PC-3 (cell line): ENCODE results near the gene RPS8.

Source experiments
- EZH2 ChIP-seq: fragments of 300-600 bp; sonication (generic); IDR thresholded peaks from one replicate; pipeline ENCODE4 v1.6.1; 2017; ENCODE audit warnings: antibody characterized with exemption, mild to moderate bottlenecking, low read length; ENCODE audit not compliant: unreplicated experiment
- EZH2phosphoT487 ChIP-seq: fragments of 300-600 bp; sonication (generic); IDR thresholded peaks from 2 replicates; pipeline ENCODE4 v1.6.1; 2018; ENCODE audit warnings: mild to moderate bottlenecking, antibody characterized with exemption, low read length, borderline replicate concordance
- TF ChIP-seq, protein P1 (sequence below): fragments of 300-600 bp; sonication (generic); conservative IDR thresholded peaks from 2 replicates; pipeline ENCODE4 v1.5.1; 2017; ENCODE audit warnings: antibody characterized with exemption, low read depth, mild to moderate bottlenecking, low read length

DNA sequence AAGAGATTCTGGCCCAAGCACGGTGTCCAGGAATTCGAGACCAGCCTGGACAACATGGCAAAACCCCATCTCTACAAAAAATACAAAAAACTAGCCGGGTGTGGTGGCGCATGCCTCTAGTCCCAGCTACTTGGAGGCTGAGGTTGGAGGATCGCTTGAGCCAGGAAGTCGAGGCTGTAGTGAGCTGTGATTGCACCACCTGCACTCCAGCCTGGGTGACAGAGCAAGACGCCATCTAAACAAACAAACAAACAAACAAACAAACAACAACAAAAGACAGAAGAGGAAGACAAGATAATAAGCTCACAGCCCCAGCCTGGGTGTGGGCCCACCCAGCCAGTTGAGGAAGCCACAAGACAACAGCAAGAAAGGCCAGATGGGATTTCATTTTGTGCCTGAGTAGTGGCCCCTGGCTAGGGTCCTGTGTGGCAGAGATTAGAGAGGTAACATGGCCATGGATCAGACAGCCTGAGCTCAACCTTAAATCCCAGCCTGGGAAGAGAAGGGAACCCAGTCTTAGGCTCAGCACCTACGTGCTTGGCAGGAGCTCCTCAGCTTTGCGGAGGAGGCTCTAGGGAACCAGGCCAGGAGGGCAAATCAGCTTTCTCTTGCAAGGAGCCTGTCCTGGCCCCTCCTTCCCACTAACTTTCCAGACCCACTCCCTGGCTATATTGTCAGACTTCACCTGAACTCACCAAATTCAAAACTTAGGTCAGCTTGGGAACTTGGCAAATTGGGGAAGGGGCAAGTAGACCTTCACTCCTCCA, 17.6 kb downstream of the RPS8 start:
- TF ChIP-seq, protein P1, sequence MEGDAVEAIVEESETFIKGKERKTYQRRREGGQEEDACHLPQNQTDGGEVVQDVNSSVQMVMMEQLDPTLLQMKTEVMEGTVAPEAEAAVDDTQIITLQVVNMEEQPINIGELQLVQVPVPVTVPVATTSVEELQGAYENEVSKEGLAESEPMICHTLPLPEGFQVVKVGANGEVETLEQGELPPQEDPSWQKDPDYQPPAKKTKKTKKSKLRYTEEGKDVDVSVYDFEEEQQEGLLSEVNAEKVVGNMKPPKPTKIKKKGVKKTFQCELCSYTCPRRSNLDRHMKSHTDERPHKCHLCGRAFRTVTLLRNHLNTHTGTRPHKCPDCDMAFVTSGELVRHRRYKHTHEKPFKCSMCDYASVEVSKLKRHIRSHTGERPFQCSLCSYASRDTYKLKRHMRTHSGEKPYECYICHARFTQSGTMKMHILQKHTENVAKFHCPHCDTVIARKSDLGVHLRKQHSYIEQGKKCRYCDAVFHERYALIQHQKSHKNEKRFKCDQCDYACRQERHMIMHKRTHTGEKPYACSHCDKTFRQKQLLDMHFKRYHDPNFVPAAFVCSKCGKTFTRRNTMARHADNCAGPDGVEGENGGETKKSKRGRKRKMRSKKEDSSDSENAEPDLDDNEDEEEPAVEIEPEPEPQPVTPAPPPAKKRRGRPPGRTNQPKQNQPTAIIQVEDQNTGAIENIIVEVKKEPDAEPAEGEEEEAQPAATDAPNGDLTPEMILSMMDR, result no peak
- TF ChIP-seq EZH2 (no peak), EZH2phosphoT487 (no peak)
